BJ (cell line): ENCODE data around the gene GCHFR. TPM values are rescaled to one million over a fixed set of nuclear protein-coding genes. Genes with fewer than 3 reads are reported as not detected.

Experiments
- CTCF ChIA-PET: fragments of 350-600 bp; formaldehyde crosslinking; extraction: SDS; loops from one replicate; lab custom pipeline; 2021; ENCODE audit warnings: antibody characterized with exemption, inconsistent platforms; lab: Yijun Ruan, JAX
- POLR2A ChIA-PET: fragments of 300-600 bp; sonication (Branson Sonifier 250); formaldehyde crosslinking; extraction: SDS; loops from one replicate; lab custom pipeline; 2021; ENCODE audit warnings: antibody characterized with exemption; lab: Charles Lee
- DNase-seq: peaks from one replicate; pipeline ENCODE4 v3.0.0-alpha.2; 2011; ENCODE audit warnings: low read depth
- H3K27me3 ChIP-seq: 2 replicates; pipeline ENCODE4 v1.6.0; 2011; ENCODE audit warnings: low read length; ENCODE audit not compliant: control insufficient read depth, insufficient read depth
- H3K36me3 ChIP-seq: 2 replicates; pipeline ENCODE4 v1.5.1; 2011; ENCODE audit warnings: low read length; ENCODE audit not compliant: control insufficient read depth, insufficient read depth
- H3K4me3 ChIP-seq: 2 replicates; pipeline ENCODE4 v1.5.1; 2011; ENCODE audit warnings: low read depth, mild to moderate bottlenecking, control low read depth, low read length
- polyA plus RNA-seq: library from polyadenylated mRNA; depleted of rRNA; stranded (reverse); fragments of >200 nt; gene quantifications from 2 replicates; pipeline ENCODE4 v1.2.3, GENCODE V29; 2011
- TF ChIP-seq, protein P1 (sequence below): IDR thresholded peaks from 2 replicates; pipeline ENCODE4 v1.5.1; 2011; ENCODE audit warnings: low read depth, mild to moderate bottlenecking, control low read depth, inconsistent platforms, low read length, moderate library complexity; ENCODE audit not compliant: insufficient read depth

The GCHFR gene
- polyA plus RNA-seq, 1 experiment: 2.5 TPM

DNA sequence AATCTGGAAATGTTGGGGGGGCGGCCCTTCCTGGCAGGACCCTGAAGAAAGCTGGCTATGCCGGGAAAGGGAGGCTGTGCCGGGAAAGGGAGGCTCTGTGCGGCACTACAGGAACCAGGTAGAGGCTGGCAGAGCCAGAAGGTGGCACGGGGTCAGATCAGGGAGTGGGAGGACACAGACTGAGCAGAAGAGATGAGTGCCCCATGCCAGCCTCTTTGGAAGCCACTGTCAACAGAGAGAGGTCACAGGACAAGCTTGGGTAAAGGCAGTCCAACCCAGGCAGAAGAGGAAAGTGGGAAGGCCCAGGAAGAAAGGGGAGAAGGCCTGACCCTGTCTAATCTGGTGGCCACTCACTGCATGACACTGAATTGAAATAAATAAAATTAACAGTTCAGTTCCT lies 7.4 kb downstream of the GCHFR start:
- Histone ChIP-seq H3K27me3 (no peaks in the 10 kb centered on the region), H3K4me3 (no peak overlapping the region), H3K36me3 (peaks cover 25% of the 10 kb centered on the region)
- POLR2A ChIA-PET: no interaction called here
- DNase-seq: no peak
- TF ChIP-seq, protein P1, sequence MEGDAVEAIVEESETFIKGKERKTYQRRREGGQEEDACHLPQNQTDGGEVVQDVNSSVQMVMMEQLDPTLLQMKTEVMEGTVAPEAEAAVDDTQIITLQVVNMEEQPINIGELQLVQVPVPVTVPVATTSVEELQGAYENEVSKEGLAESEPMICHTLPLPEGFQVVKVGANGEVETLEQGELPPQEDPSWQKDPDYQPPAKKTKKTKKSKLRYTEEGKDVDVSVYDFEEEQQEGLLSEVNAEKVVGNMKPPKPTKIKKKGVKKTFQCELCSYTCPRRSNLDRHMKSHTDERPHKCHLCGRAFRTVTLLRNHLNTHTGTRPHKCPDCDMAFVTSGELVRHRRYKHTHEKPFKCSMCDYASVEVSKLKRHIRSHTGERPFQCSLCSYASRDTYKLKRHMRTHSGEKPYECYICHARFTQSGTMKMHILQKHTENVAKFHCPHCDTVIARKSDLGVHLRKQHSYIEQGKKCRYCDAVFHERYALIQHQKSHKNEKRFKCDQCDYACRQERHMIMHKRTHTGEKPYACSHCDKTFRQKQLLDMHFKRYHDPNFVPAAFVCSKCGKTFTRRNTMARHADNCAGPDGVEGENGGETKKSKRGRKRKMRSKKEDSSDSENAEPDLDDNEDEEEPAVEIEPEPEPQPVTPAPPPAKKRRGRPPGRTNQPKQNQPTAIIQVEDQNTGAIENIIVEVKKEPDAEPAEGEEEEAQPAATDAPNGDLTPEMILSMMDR: no peak
- CTCF ChIA-PET: interaction anchor here (0.8 to 1.2 kb wide), 2 partner anchors 10 to 11 kb away, joined by 3 to 5 read pairs; no protein-coding TSS in a partner anchor

GRCh38 chr15:40772014-40772413 lies 8.1 kb downstream of the GCHFR start:
- ChIA-PET POLR2A (no interaction called here), CTCF (interaction anchor here (0.7 to 1.2 kb wide), 2 partner anchors 10 to 14 kb away, joined by 3 to 5 read pairs; no protein-coding TSS in a partner anchor)
- Histone ChIP-seq H3K27me3 (no peaks in the 10 kb centered on the region), H3K4me3 (no peak overlapping the region), H3K36me3 (peaks cover 29% of the 10 kb centered on the region)
- TF ChIP-seq, protein P1: no peak
- no peak for DNase-seq

- POLR2A ChIA-PET: no interaction called here
Observed at GRCh38 chr15:40773496-40773895, 9.6 kb downstream of the GCHFR start.

GRCh38 chr15:40773902-40774301 lies 10.0 kb downstream of the GCHFR start:
- H3K4me3 ChIP-seq: no peak overlapping the region
- TF ChIP-seq, protein P1: no peak
- no peaks in the 10 kb centered on the region for H3K27me3 ChIP-seq
- H3K36me3 ChIP-seq: peaks cover 33% of the 10 kb centered on the region
- DNase-seq: no peak
- CTCF ChIA-PET: no interaction called here
- POLR2A ChIA-PET: no interaction called here

More at GRCh38 chr15:40773496-40773895, 9.6 kb downstream of the GCHFR start:
- CTCF ChIA-PET: no interaction called here
- Histone ChIP-seq H3K36me3 (peaks cover 31% of the 10 kb centered on the region), H3K27me3 (no peaks in the 10 kb centered on the region), H3K4me3 (no peak overlapping the region)
- no peak for DNase-seq
- TF ChIP-seq, protein P1: no peak

- TF ChIP-seq, protein P1: no peak
- ChIA-PET POLR2A (no interaction called here), CTCF (no interaction called here)
- no peak for DNase-seq
- Histone ChIP-seq H3K36me3 (peaks cover 35% of the 10 kb centered on the region), H3K27me3 (no peaks in the 10 kb centered on the region), H3K4me3 (no peak overlapping the region)
Observed at GRCh38 chr15:40775007-40775406, 11.1 kb downstream of the GCHFR start.
